Neural cell (in vitro differentiated cells): ENCODE data around the gene ELMO1. TPM values are rescaled to one million over a fixed set of nuclear protein-coding genes. Genes with fewer than 3 reads are reported as not detected.

Experiments
- H2AFZ ChIP-seq: fragments of 200-600, 300-800 bp; sonication (generic), shearing (Covaris generic); 2 replicates; pipeline ENCODE4 v1.6.0; 2014; ENCODE audit warnings: low read depth, mild to moderate bottlenecking, antibody characterized with exemption, low read length, moderate library complexity
- H3F3A ChIP-seq: fragments of 200-600 bp; shearing (Covaris generic); 2 replicates; pipeline ENCODE4 v1.6.1; 2016; ENCODE audit warnings: mild to moderate bottlenecking, moderate library complexity, mixed read lengths, antibody characterized with exemption, low read length; ENCODE audit not compliant: insufficient read depth, poor library complexity, severe bottlenecking
- H3K27ac ChIP-seq: fragments of 200-600, 300-800 bp; sonication (generic), shearing (Covaris generic); 2 replicates; pipeline ENCODE4 v1.5.1; 2014; ENCODE audit warnings: mild to moderate bottlenecking, low read length, moderate library complexity
- H3K27me3 ChIP-seq: fragments of 300-800, 200-600 bp; sonication (generic), shearing (Covaris generic); 2 replicates; pipeline ENCODE4 v1.6.0; 2014; ENCODE audit warnings: mild to moderate bottlenecking, low read depth, low read length, moderate library complexity; ENCODE audit not compliant: insufficient read depth
- H3K36me3 ChIP-seq: fragments of 300-800, 200-600 bp; sonication (generic), shearing (Covaris generic); 2 replicates; pipeline ENCODE4 v1.5.1; 2014; ENCODE audit warnings: mild to moderate bottlenecking, antibody characterized with exemption, low read length, moderate library complexity; ENCODE audit not compliant: insufficient read depth
- H3K4me2 ChIP-seq: fragments of 300-800, 200-600 bp; sonication (generic), shearing (Covaris generic); 2 replicates; pipeline ENCODE4 v1.6.0; 2014; ENCODE audit warnings: mild to moderate bottlenecking, low read length
- H3K4me3 ChIP-seq: fragments of 300-800, 200-600 bp; sonication (generic), shearing (Covaris generic); 2 replicates; pipeline ENCODE4 v1.5.1; 2014; ENCODE audit warnings: mild to moderate bottlenecking, low read length, moderate library complexity
- H3K79me2 ChIP-seq: fragments of 200-600 bp; shearing (Covaris generic); replicated peaks from 2 replicates; pipeline ENCODE4 v1.6.0; 2014; ENCODE audit warnings: mild to moderate bottlenecking, low read length, moderate library complexity; ENCODE audit not compliant: insufficient read depth
- H3K9ac ChIP-seq: fragments of 300-800, 200-600 bp; sonication (generic), shearing (Covaris generic); 2 replicates; pipeline ENCODE4 v1.6.1; 2016; ENCODE audit warnings: mild to moderate bottlenecking, low read length, mixed read lengths
- H3K9me2 ChIP-seq: fragments of 200-600 bp; shearing (Covaris generic); 2 replicates; pipeline ENCODE4 v1.6.1; 2016; ENCODE audit warnings: mild to moderate bottlenecking, low read length, mixed read lengths; ENCODE audit not compliant: insufficient read depth
- H3K9me3 ChIP-seq: fragments of 200-600, 300-800 bp; sonication (generic), shearing (Covaris generic); 2 replicates; pipeline ENCODE4 v1.6.1; 2016; ENCODE audit warnings: mild to moderate bottlenecking, mixed run types, low read length, moderate library complexity, mixed read lengths
- H4K20me1 ChIP-seq: fragments of 200-600 bp; shearing (Covaris generic); 2 replicates; pipeline ENCODE4 v1.6.1; 2016; ENCODE audit warnings: mild to moderate bottlenecking, mixed run types; ENCODE audit not compliant: insufficient read depth
- EP300 ChIP-seq: fragments of 450-650 bp; conservative IDR thresholded peaks from 2 replicates; pipeline ENCODE4 v1.6.1; 2014; ENCODE audit warnings: antibody characterized with exemption, mild to moderate bottlenecking, moderate library complexity; ENCODE audit not compliant: poor library complexity, severe bottlenecking
- EZH2 ChIP-seq: fragments of 200-600, 300-800 bp; shearing (Covaris generic), sonication (generic); IDR thresholded peaks from 2 replicates; pipeline ENCODE4 v1.6.1; 2014; ENCODE audit warnings: antibody characterized with exemption, low read length, borderline replicate concordance, mild to moderate bottlenecking; ENCODE audit not compliant: insufficient read depth, poor library complexity, severe bottlenecking
- MXI1 ChIP-seq: fragments of 450-650 bp; conservative IDR thresholded peaks from 2 replicates; pipeline ENCODE4 v1.6.1; 2014; ENCODE audit warnings: antibody characterized with exemption, mild to moderate bottlenecking; ENCODE audit not compliant: poor library complexity, severe bottlenecking
- POLR2AphosphoS5 ChIP-seq: IDR thresholded peaks from 2 replicates; pipeline ENCODE4 v1.6.1; 2012
- RAD21 ChIP-seq: fragments of 450-650 bp; conservative IDR thresholded peaks from 2 replicates; pipeline ENCODE4 v1.6.1; 2014; ENCODE audit warnings: antibody characterized with exemption, mild to moderate bottlenecking, moderate library complexity
- SMC3 ChIP-seq: fragments of 450-650 bp; conservative IDR thresholded peaks from 2 replicates; pipeline ENCODE4 v1.6.1; 2014; ENCODE audit warnings: antibody characterized with exemption, mild to moderate bottlenecking, moderate library complexity; ENCODE audit not compliant: poor library complexity
- TAF1 ChIP-seq: IDR thresholded peaks from 2 replicates; pipeline ENCODE4 v1.6.1; 2012; ENCODE audit warnings: low read depth
- polyA plus RNA-seq: library from polyadenylated mRNA; depleted of rRNA; stranded (reverse); fragments of >200 nt; gene quantifications from 2 replicates; pipeline ENCODE4 v1.2.3, GENCODE V29; 2014
- TF ChIP-seq, protein P1 (sequence below): fragments of 450-650 bp; IDR thresholded peaks from 2 replicates; pipeline ENCODE4 v1.5.1; 2014; ENCODE audit warnings: antibody characterized with exemption, mild to moderate bottlenecking, moderate library complexity; ENCODE audit not compliant: poor library complexity, severe bottlenecking
- TF ChIP-seq, protein P2 (sequence below): IDR thresholded peaks from 2 replicates; pipeline ENCODE4 v1.6.1; 2012; ENCODE audit warnings: borderline replicate concordance

Gene ELMO1
- polyA plus RNA-seq, 1 donor from 2014 or later, result 12.2 TPM

DNA sequence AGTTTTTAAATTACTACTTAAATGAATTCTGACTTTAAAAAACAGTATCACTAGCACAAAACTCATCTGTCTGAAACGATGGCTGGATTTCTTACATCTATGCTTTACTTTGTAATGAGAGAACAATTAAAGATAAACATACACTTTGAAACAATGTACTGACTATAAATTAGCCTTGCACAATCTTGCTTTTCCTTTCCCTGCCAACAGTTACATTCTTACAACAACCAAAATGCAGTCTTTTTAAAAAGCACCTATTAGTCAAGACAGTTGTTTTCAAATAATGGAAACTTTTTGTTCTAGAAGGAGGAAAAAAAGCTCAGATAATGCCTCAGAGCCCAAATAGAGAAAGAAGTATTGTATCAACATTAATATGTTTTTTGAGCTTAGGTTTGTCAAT is 153.3 kb downstream of the ELMO1 start:
- no peaks in the 10 kb centered on the region for H3K36me3 ChIP-seq
- no peak overlapping the region for H3K9ac ChIP-seq
- TF ChIP-seq EP300, result no peak
- TF ChIP-seq POLR2AphosphoS5, result no peak
- no peak for TF ChIP-seq SMC3
- H3K9me3 ChIP-seq, result no peaks in the 10 kb centered on the region
- no peaks in the 10 kb centered on the region for H3F3A ChIP-seq
- H3K79me2 ChIP-seq, result no peaks in the 10 kb centered on the region
- no peaks in the 10 kb centered on the region for H3K9me2 ChIP-seq
- no peak overlapping the region for H3K4me2 ChIP-seq
- H3K27me3 ChIP-seq, result no peaks in the 10 kb centered on the region
- no peak overlapping the region for H2AFZ ChIP-seq
- H4K20me1 ChIP-seq, result no peaks in the 10 kb centered on the region
- no peak overlapping the region for H3K4me3 ChIP-seq
- H3K27ac ChIP-seq, result no peak overlapping the region

DNA sequence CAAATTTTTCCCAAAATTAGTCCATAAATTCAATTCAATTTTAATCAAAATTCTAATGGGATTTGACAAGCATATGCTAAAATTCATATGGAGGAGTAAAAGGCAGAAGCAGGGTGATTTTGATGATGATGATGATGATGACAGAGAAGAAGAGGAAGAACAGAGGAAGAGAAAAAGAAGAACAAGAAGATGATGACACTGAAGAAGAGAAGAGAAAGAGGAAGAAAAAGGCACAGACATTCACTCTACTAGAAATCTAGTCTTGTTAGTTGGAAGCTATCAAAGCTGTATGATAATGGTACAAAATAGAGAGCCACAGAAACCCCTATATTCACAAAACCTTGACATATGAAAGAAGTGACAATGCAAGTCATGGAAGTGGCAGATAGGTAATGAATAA is 157.9 kb downstream of the ELMO1 start:
- H3K79me2 ChIP-seq, result no peaks in the 10 kb centered on the region

DNA sequence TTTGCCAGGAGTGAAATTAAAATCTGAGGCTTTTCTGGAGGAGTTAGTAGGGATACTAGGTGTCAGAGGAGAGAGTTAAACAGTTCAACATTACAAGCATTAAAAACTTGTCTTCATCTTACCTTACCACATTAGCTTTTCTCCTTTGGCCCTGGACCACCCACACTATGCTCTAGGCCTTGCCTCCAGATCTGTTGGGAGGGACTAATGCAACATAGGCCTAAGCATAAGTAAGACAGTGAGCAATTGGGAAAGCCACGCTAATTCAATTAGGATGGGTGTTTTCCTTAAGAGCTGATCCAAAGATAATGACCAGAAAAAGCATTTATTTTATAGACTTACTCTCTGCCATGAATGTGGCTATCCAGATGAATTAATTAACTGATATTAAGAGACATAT is 158.9 kb downstream of the ELMO1 start:
- no peaks in the 10 kb centered on the region for H3K27me3 ChIP-seq
- no peaks in the 10 kb centered on the region for H3K9me3 ChIP-seq
- H3K9me2 ChIP-seq, result no peaks in the 10 kb centered on the region
- no peaks in the 10 kb centered on the region for H4K20me1 ChIP-seq
- H3K4me3 ChIP-seq, result no peak overlapping the region
- no peaks in the 10 kb centered on the region for H3K79me2 ChIP-seq
- no peak overlapping the region for H3K4me2 ChIP-seq
- no peak overlapping the region for H3K27ac ChIP-seq
- no peaks in the 10 kb centered on the region for H3K36me3 ChIP-seq
- no peak overlapping the region for H3K9ac ChIP-seq
- TF ChIP-seq RAD21 (no peak), MXI1 (no peak), SMC3 (no peak), EZH2 (no peak), EP300 (no peak), TAF1 (no peak), POLR2AphosphoS5 (no peak)
- TF ChIP-seq, protein P1, sequence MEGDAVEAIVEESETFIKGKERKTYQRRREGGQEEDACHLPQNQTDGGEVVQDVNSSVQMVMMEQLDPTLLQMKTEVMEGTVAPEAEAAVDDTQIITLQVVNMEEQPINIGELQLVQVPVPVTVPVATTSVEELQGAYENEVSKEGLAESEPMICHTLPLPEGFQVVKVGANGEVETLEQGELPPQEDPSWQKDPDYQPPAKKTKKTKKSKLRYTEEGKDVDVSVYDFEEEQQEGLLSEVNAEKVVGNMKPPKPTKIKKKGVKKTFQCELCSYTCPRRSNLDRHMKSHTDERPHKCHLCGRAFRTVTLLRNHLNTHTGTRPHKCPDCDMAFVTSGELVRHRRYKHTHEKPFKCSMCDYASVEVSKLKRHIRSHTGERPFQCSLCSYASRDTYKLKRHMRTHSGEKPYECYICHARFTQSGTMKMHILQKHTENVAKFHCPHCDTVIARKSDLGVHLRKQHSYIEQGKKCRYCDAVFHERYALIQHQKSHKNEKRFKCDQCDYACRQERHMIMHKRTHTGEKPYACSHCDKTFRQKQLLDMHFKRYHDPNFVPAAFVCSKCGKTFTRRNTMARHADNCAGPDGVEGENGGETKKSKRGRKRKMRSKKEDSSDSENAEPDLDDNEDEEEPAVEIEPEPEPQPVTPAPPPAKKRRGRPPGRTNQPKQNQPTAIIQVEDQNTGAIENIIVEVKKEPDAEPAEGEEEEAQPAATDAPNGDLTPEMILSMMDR, result no peak
- TF ChIP-seq, protein P2, sequence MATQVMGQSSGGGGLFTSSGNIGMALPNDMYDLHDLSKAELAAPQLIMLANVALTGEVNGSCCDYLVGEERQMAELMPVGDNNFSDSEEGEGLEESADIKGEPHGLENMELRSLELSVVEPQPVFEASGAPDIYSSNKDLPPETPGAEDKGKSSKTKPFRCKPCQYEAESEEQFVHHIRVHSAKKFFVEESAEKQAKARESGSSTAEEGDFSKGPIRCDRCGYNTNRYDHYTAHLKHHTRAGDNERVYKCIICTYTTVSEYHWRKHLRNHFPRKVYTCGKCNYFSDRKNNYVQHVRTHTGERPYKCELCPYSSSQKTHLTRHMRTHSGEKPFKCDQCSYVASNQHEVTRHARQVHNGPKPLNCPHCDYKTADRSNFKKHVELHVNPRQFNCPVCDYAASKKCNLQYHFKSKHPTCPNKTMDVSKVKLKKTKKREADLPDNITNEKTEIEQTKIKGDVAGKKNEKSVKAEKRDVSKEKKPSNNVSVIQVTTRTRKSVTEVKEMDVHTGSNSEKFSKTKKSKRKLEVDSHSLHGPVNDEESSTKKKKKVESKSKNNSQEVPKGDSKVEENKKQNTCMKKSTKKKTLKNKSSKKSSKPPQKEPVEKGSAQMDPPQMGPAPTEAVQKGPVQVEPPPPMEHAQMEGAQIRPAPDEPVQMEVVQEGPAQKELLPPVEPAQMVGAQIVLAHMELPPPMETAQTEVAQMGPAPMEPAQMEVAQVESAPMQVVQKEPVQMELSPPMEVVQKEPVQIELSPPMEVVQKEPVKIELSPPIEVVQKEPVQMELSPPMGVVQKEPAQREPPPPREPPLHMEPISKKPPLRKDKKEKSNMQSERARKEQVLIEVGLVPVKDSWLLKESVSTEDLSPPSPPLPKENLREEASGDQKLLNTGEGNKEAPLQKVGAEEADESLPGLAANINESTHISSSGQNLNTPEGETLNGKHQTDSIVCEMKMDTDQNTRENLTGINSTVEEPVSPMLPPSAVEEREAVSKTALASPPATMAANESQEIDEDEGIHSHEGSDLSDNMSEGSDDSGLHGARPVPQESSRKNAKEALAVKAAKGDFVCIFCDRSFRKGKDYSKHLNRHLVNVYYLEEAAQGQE, result no peak
- H2AFZ ChIP-seq, result no peak overlapping the region
- no peaks in the 10 kb centered on the region for H3F3A ChIP-seq

More for the DNA sequence above, 157.9 kb downstream of the ELMO1 start:
- Histone ChIP-seq H3F3A (no peaks in the 10 kb centered on the region), H3K4me2 (no peak overlapping the region), H3K27ac (no peak overlapping the region), H3K9me2 (no peaks in the 10 kb centered on the region), H2AFZ (no peak overlapping the region), H3K9ac (no peak overlapping the region), H3K27me3 (no peaks in the 10 kb centered on the region), H3K9me3 (no peaks in the 10 kb centered on the region), H3K4me3 (no peak overlapping the region), H3K36me3 (no peaks in the 10 kb centered on the region), H4K20me1 (no peaks in the 10 kb centered on the region)
- TF ChIP-seq POLR2AphosphoS5, result no peak
- TF ChIP-seq EZH2, result no peak
- TF ChIP-seq EP300, result peak; percentile 82
- TF ChIP-seq, protein P2, result no peak
- no peak for TF ChIP-seq TAF1
